Mesendoderm (in vitro differentiated cells): Measurements from ENCODE around the gene NAB1.

ENCODE experiments used
- DNase-seq: peaks from one replicate; pipeline ENCODE4 v3.0.0; 2013
- H2AK5ac ChIP-seq: 2 replicates; pipeline ENCODE4 v1.6.1; 2013; ENCODE audit warnings: low read length, inconsistent platforms
- H2BK120ac ChIP-seq: 2 replicates; pipeline ENCODE4 v1.6.1; 2013; ENCODE audit warnings: low read depth, mild to moderate bottlenecking, low read length, moderate library complexity, mixed read lengths
- H2BK15ac ChIP-seq: replicated peaks from 2 replicates; pipeline ENCODE4 v1.6.1; 2013; ENCODE audit warnings: low read depth, mild to moderate bottlenecking, moderate library complexity
- H2BK5ac ChIP-seq: 2 replicates; pipeline ENCODE4 v1.6.1; 2013; ENCODE audit warnings: low read length, inconsistent platforms
- H3K18ac ChIP-seq: 2 replicates; pipeline ENCODE4 v1.6.1; 2013; ENCODE audit warnings: mild to moderate bottlenecking, low read length, mixed read lengths
- H3K23ac ChIP-seq: one replicate; pipeline ENCODE4 v1.6.1; 2013; ENCODE audit warnings: low read length
- H3K27ac ChIP-seq: 2 replicates; pipeline ENCODE4 v1.5.1; 2013; ENCODE audit warnings: low read depth, mild to moderate bottlenecking, inconsistent platforms, low read length, moderate library complexity
- H3K27me3 ChIP-seq: 2 replicates; pipeline ENCODE4 v1.6.1; 2013; ENCODE audit warnings: low read length, control low read depth, mild to moderate bottlenecking, inconsistent platforms; ENCODE audit not compliant: insufficient read depth, poor library complexity
- H3K36me3 ChIP-seq: 2 replicates; pipeline ENCODE4 v1.6.1; 2013; ENCODE audit warnings: low read length, inconsistent platforms; ENCODE audit not compliant: control insufficient read depth, insufficient read depth
- H3K4ac ChIP-seq: one replicate; pipeline ENCODE4 v1.6.1; 2013; ENCODE audit warnings: low read depth, mild to moderate bottlenecking, low read length, moderate library complexity
- H3K4me1 ChIP-seq: 2 replicates; pipeline ENCODE4 v1.6.1; 2013; ENCODE audit warnings: low read depth, low read length, inconsistent platforms; ENCODE audit not compliant: control insufficient read depth
- H3K4me2 ChIP-seq: 2 replicates; pipeline ENCODE4 v1.6.1; 2013; ENCODE audit warnings: low read length
- H3K4me3 ChIP-seq: 2 replicates; pipeline ENCODE4 v1.5.1; 2013; ENCODE audit warnings: mild to moderate bottlenecking, low read length
- H3K56ac ChIP-seq: one replicate; pipeline ENCODE4 v1.6.1; 2013; ENCODE audit warnings: low read length
- H3K79me1 ChIP-seq: 2 replicates; pipeline ENCODE4 v1.6.1; 2013; ENCODE audit warnings: low read length, inconsistent platforms
- H3K79me2 ChIP-seq: 2 replicates; pipeline ENCODE4 v1.6.1; 2013; ENCODE audit warnings: mild to moderate bottlenecking, low read length; ENCODE audit not compliant: control insufficient read depth, insufficient read depth
- H3K9ac ChIP-seq: 2 replicates; pipeline ENCODE4 v1.6.1; 2013; ENCODE audit warnings: low read length, inconsistent platforms
- H4K5ac ChIP-seq: one replicate; pipeline ENCODE4 v1.6.1; 2013; ENCODE audit warnings: low read length
- H4K8ac ChIP-seq: one replicate; pipeline ENCODE4 v1.6.1; 2013; ENCODE audit warnings: low read depth, mild to moderate bottlenecking, control low read depth, low read length, moderate library complexity
- WGBS: extraction: QIAGEN DNeasy Blood & Tissue Kit; methylation state at CpG from one replicate; pipeline ENCODE4 v1.1.7; 2013; ENCODE audit warnings: low lambda C conversion rate, missing lambda C conversion rate; ENCODE audit not compliant: insufficient coverage; ENCODE audit errors: extremely low coverage; 5-methylcytosine and 5-hydroxymethylcytosine counted together

Gene NAB1

DNA sequence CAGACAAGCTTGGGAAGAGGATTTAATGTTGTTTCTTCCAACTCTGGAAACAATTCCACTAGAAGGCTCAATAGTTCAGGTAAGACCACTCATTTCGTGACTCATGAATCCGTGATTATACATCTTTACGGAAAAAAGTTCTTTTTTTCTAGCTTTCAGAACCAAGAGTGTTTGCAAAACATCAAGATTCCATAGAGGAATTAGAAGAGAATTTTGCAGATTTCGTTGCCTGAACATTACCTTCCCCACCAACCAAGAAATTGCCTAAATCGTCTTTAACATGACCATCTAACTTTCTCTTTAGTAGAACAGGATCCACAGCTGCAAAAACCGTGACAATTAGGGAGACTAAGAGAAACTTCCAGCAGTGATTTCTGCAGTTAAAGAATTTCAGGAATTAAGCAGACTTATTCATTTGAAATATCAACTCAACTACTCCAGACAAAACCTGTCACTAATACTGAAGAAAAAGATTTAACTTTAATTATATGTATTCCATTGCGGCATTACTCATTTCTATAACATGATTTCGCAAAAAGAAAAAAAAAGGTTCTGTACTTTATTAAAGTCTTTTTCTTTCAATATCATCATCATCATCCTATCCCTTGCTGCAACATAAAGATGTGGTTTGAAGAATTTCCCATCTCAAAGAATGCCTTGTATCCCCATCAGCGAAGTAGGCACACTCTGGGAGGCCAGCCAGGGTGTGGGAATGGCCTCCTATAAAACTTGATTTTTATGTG lies 1.9 kb upstream of the NAB1 start:
- Histone ChIP-seq H2AK5ac (no peak overlapping the region), H2BK5ac (no peak overlapping the region), H3K4me3 (no peak overlapping the region), H3K36me3 (no peaks in the 10 kb centered on the region), H3K79me1 (peaks cover 1% of the 10 kb centered on the region), H3K27ac (no peak overlapping the region), H3K27me3 (no peaks in the 10 kb centered on the region), H3K4ac (no peak overlapping the region), H3K4me2 (no peak overlapping the region), H4K5ac (no peak overlapping the region), H3K23ac (no peak overlapping the region), H3K4me1 (no peaks in the 10 kb centered on the region), H4K8ac (no peak overlapping the region), H3K18ac (no peak overlapping the region), H3K9ac (no peak overlapping the region), H3K56ac (no peak overlapping the region), H3K79me2 (peaks cover 8% of the 10 kb centered on the region), H2BK15ac (no peak overlapping the region), H2BK120ac (no peak overlapping the region)
- WGBS: 100% methylated on average over 1 of the region's 9 CpGs
- DNase-seq: no peak

GRCh38 chr2:190648289-190649034 lies 421 bp upstream of the NAB1 start:
- Histone ChIP-seq H3K27ac (peak overlapping the region; percentile 40), H3K4me3 (peak overlapping the region; percentile 39), H3K79me2 (peaks cover 13% of the 10 kb centered on the region), H3K4me2 (peak overlapping the region; percentile 44), H2BK120ac (peak overlapping the region; percentile 99), H3K23ac (no peak overlapping the region), H3K18ac (peak overlapping the region; percentile 35), H3K9ac (peak overlapping the region; percentile 51), H2AK5ac (no peak overlapping the region), H2BK5ac (no peak overlapping the region), H3K4me1 (no peaks in the 10 kb centered on the region), H2BK15ac (peak overlapping the region; percentile 8), H3K4ac (peak overlapping the region; percentile 94), H3K27me3 (no peaks in the 10 kb centered on the region), H4K5ac (no peak overlapping the region), H4K8ac (no peak overlapping the region), H3K56ac (peak overlapping the region; percentile 77), H3K36me3 (no peaks in the 10 kb centered on the region), H3K79me1 (peaks cover 1% of the 10 kb centered on the region)
- peak; percentile 77 for DNase-seq
- WGBS: no CpG with 5 or more reads among the region's 78 CpGs

GRCh38 chr2:190649798-190650390 lies 1.0 kb downstream of the NAB1 start:
- no peaks in the 10 kb centered on the region for H3K27me3 ChIP-seq
- peak overlapping the region; percentile 35 for H3K18ac ChIP-seq
- WGBS: no CpG with 5 or more reads among the region's 15 CpGs
- H3K56ac ChIP-seq: peak overlapping the region; percentile 98
- H4K5ac ChIP-seq: no peak overlapping the region
- peaks cover 8% of the 10 kb centered on the region for H3K79me1 ChIP-seq
- no peak overlapping the region for H2AK5ac ChIP-seq
- no peak overlapping the region for H3K4ac ChIP-seq
- peak overlapping the region; percentile 68 for H3K4me3 ChIP-seq
- peak; percentile 62 for DNase-seq
- H2BK5ac ChIP-seq: no peak overlapping the region
- H3K4me2 ChIP-seq: peak overlapping the region; percentile 69
- peak overlapping the region; percentile 89 for H3K9ac ChIP-seq
- H3K23ac ChIP-seq: no peak overlapping the region
- no peak overlapping the region for H3K27ac ChIP-seq
- no peak overlapping the region for H4K8ac ChIP-seq
- H3K79me2 ChIP-seq: peaks cover 26% of the 10 kb centered on the region
- no peak overlapping the region for H2BK120ac ChIP-seq
- H3K36me3 ChIP-seq: no peaks in the 10 kb centered on the region
- no peak overlapping the region for H2BK15ac ChIP-seq
- no peaks in the 10 kb centered on the region for H3K4me1 ChIP-seq

GRCh38 chr2:190651413-190651812 lies 2.5 kb downstream of the NAB1 start:
- Histone ChIP-seq H2BK120ac (no peak overlapping the region), H3K36me3 (no peaks in the 10 kb centered on the region), H3K9ac (no peak overlapping the region), H3K27ac (no peak overlapping the region), H3K4me3 (no peak overlapping the region), H2BK5ac (no peak overlapping the region), H3K4me1 (no peaks in the 10 kb centered on the region), H3K27me3 (no peaks in the 10 kb centered on the region), H3K4me2 (no peak overlapping the region), H2BK15ac (no peak overlapping the region), H3K79me1 (peaks cover 8% of the 10 kb centered on the region), H3K4ac (no peak overlapping the region), H2AK5ac (no peak overlapping the region), H4K5ac (no peak overlapping the region), H3K56ac (no peak overlapping the region), H4K8ac (no peak overlapping the region), H3K23ac (no peak overlapping the region), H3K79me2 (peaks cover 32% of the 10 kb centered on the region), H3K18ac (no peak overlapping the region)
- DNase-seq: no peak
- no CpG with 5 or more reads among the region's 2 CpGs for WGBS

GRCh38 chr2:190653231-190653630 lies 4.3 kb downstream of the NAB1 start:
- WGBS: no CpG with 5 or more reads among the region's 1 CpG

More at GRCh38 chr2:190653231-190653630, 4.3 kb downstream of the NAB1 start:
- no peak overlapping the region for H2AK5ac ChIP-seq
- no peak overlapping the region for H2BK15ac ChIP-seq
- H3K79me2 ChIP-seq: peaks cover 39% of the 10 kb centered on the region
- H3K27ac ChIP-seq: no peak overlapping the region
- no peak overlapping the region for H3K4ac ChIP-seq
- H3K4me1 ChIP-seq: peaks cover 3% of the 10 kb centered on the region
- no peak overlapping the region for H3K18ac ChIP-seq
- H3K9ac ChIP-seq: no peak overlapping the region
- peaks cover 12% of the 10 kb centered on the region for H3K79me1 ChIP-seq
- H3K23ac ChIP-seq: no peak overlapping the region
- no peak overlapping the region for H3K4me2 ChIP-seq
- no peak overlapping the region for H4K5ac ChIP-seq
- no peak overlapping the region for H2BK120ac ChIP-seq
- H2BK5ac ChIP-seq: no peak overlapping the region
- no peaks in the 10 kb centered on the region for H3K27me3 ChIP-seq
- no peak overlapping the region for H4K8ac ChIP-seq
- no peak for DNase-seq
- no peak overlapping the region for H3K4me3 ChIP-seq
- no peak overlapping the region for H3K56ac ChIP-seq
- no peaks in the 10 kb centered on the region for H3K36me3 ChIP-seq
